Lung (tissue), 12 donors: ENCODE data around the gene COX6B2. TPM values are rescaled to one million over a fixed set of nuclear protein-coding genes. Genes with fewer than 3 reads are reported as not detected.

ENCODE experiments used
- ATAC-seq: fragments of 200-7000 bp; cut with Tn5 transposase; one replicate; pipeline ENCODE4 v1.9.1; 2020; ENCODE audit warnings: moderate number of reproducible peaks; ENCODE audit not compliant: insufficient read depth, low FRiP score
- DNase-seq, 3 donors: peaks; one replicate each; pipeline ENCODE4 v3.0.0-alpha.2; 2013 to 2017
- H3K27ac ChIP-seq, 2 donors: one replicate each; pipeline ENCODE4 v1.5.1; 2013; ENCODE audit warnings: mild to moderate bottlenecking in 2 of 2, moderate library complexity in 2 of 2, control low read depth in 1 of 2, inconsistent platforms in 1 of 2, low read depth in 1 of 2, low read length in 1 of 2
- H3K27me3 ChIP-seq, 3 donors: one replicate each; pipeline ENCODE4 v1.5.1; 2013; ENCODE audit warnings: low read length in 2 of 3; ENCODE audit not compliant: control insufficient read depth in 3 of 3, insufficient read depth in 3 of 3
- H3K36me3 ChIP-seq, 4 donors: one replicate each; pipeline ENCODE4 v1.5.1; 2013; ENCODE audit warnings: low read length in 4 of 4, mild to moderate bottlenecking in 1 of 4, moderate library complexity in 1 of 4; ENCODE audit not compliant: control insufficient read depth in 4 of 4, insufficient read depth in 4 of 4
- H3K4me1 ChIP-seq, 5 donors: one replicate each; pipeline ENCODE4 v1.5.1; 2013; ENCODE audit warnings: low read length in 5 of 5, mild to moderate bottlenecking in 2 of 5, moderate library complexity in 1 of 5; ENCODE audit not compliant: control insufficient read depth in 5 of 5, insufficient read depth in 5 of 5
- H3K4me3 ChIP-seq: one replicate; pipeline ENCODE4 v1.5.1; 2013; ENCODE audit warnings: mild to moderate bottlenecking, control low read depth, moderate library complexity
- H3K9ac ChIP-seq, 2 donors: one replicate each; pipeline ENCODE4 v1.5.1; 2013; ENCODE audit warnings: low read length in 2 of 2, control low read depth in 1 of 2; ENCODE audit not compliant: insufficient read depth in 1 of 2
- H3K9me3 ChIP-seq, 4 donors: one replicate each; pipeline ENCODE4 v1.5.1; 2013; ENCODE audit warnings: low read length in 3 of 4, mild to moderate bottlenecking in 1 of 4, moderate library complexity in 1 of 4; ENCODE audit not compliant: control insufficient read depth in 4 of 4, insufficient read depth in 3 of 4
- WGBS, 2 donors: extraction: QIAGEN DNeasy Blood & Tissue Kit; methylation state at CpG; one replicate each; pipeline ENCODE4 v1.1.7; 2013; 5-methylcytosine and 5-hydroxymethylcytosine counted together
- polyA plus RNA-seq, 2 donors: library from polyadenylated mRNA; stranded (reverse); fragments of 200-250 nt; gene quantifications; one replicate each; pipeline ENCODE4 v1.2.1, GENCODE V29; 2013
- total RNA-seq, 2 donors: library from RNA; depleted of rRNA in 1 of 2; stranded (reverse); fragments of >200 nt in 1 of 2; gene quantifications; one replicate each; pipeline ENCODE4 v1.2.1, GENCODE V29; 2014 to 2021
- TF ChIP-seq, protein P1 (sequence below): IDR thresholded peaks from 2 replicates; pipeline ENCODE4 v1.5.1; 2012; ENCODE audit warnings: mild to moderate bottlenecking; ENCODE audit errors: control extremely low read depth, extremely low read depth
- donor health status: control.
- donor health status: control.
- donor health status: Bipolar disorder and iron deficiency.
- donor health status: healthy.
- donor health status: DM: yes; HTN: yes; CAD: no.

The COX6B2 gene
- total and polyA plus RNA-seq, 4 donors = 0.16 to 1.4 (median 0.50) TPM; not detected in 1

GRCh38 chr19:55312621-55313512, 41.7 kb downstream of the COX6B2 start:
- Histone ChIP-seq H3K4me1 (no peaks in the 10 kb centered on the region), H3K9me3 (peaks cover 0 to 2% (median 0%) of the 10 kb centered on the region in 4 donors), H3K4me3 (no peak overlapping the region), H3K36me3 (peaks cover 0 to 8% (median 4%) of the 10 kb centered on the region in 4 donors), H3K9ac (no peak overlapping the region), H3K27me3 (no peaks in the 10 kb centered on the region), H3K27ac (no peak overlapping the region)
- ATAC-seq (no peak), DNase-seq (peak; percentile 30 to 35 (median 31))
- TF ChIP-seq, protein P1, sequence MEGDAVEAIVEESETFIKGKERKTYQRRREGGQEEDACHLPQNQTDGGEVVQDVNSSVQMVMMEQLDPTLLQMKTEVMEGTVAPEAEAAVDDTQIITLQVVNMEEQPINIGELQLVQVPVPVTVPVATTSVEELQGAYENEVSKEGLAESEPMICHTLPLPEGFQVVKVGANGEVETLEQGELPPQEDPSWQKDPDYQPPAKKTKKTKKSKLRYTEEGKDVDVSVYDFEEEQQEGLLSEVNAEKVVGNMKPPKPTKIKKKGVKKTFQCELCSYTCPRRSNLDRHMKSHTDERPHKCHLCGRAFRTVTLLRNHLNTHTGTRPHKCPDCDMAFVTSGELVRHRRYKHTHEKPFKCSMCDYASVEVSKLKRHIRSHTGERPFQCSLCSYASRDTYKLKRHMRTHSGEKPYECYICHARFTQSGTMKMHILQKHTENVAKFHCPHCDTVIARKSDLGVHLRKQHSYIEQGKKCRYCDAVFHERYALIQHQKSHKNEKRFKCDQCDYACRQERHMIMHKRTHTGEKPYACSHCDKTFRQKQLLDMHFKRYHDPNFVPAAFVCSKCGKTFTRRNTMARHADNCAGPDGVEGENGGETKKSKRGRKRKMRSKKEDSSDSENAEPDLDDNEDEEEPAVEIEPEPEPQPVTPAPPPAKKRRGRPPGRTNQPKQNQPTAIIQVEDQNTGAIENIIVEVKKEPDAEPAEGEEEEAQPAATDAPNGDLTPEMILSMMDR = no peak
- 83 to 87% methylated on average over 47 of the region's 47 CpGs for WGBS, 2 donors

- H3K9me3 ChIP-seq = peaks cover 0 to 2% (median 0%) of the 10 kb centered on the region in 4 donors
- DNase-seq (no peak), ATAC-seq (no peak)
- H3K36me3 ChIP-seq = peaks cover 0 to 10% (median 3%) of the 10 kb centered on the region in 4 donors
- H3K27ac ChIP-seq = no peak overlapping the region
- no peak overlapping the region for H3K9ac ChIP-seq
- TF ChIP-seq, protein P1 = no peak
- WGBS, 2 donors = 89% methylated on average over 18 of the region's 18 CpGs
- H3K4me1 ChIP-seq = no peaks in the 10 kb centered on the region
- H3K4me3 ChIP-seq = no peak overlapping the region
- no peaks in the 10 kb centered on the region for H3K27me3 ChIP-seq
Observed at GRCh38 chr19:55311797-55312196, 42.7 kb downstream of the COX6B2 start.

GRCh38 chr19:55311397-55311796, 43.1 kb downstream of the COX6B2 start:
- H3K4me3 ChIP-seq = no peak overlapping the region
- no peak for DNase-seq
- TF ChIP-seq, protein P1 = no peak
- no peak overlapping the region for H3K9ac ChIP-seq
- H3K4me1 ChIP-seq = no peaks in the 10 kb centered on the region
- WGBS, 2 donors = 88 to 94% methylated on average over 9 of the region's 9 CpGs
- no peaks in the 10 kb centered on the region for H3K27me3 ChIP-seq
- H3K36me3 ChIP-seq = peaks cover 0 to 14% (median 2%) of the 10 kb centered on the region in 4 donors
- no peak for ATAC-seq
- H3K9me3 ChIP-seq = peaks cover 0 to 2% (median 0%) of the 10 kb centered on the region in 4 donors
- H3K27ac ChIP-seq = no peak overlapping the region
